HCT116 (cell line): ENCODE data around the gene INO80C. TPM values are rescaled to one million over a fixed set of nuclear protein-coding genes. Genes with fewer than 3 reads are reported as not detected.

Experiments
- ATAC-seq: fragments of 200-7000 bp; cut with Tn5 transposase; 2 replicates; pipeline ENCODE4 v1.9.1; 2020; ENCODE audit warnings: mild to moderate bottlenecking, moderate library complexity
- BruUV-seq: library from RNA; stranded (reverse); fragments of 400-500 nt; replicated peaks from 2 replicates; lab custom pipeline; 2021; lab: Mats Ljungman, UMichigan
- CTCF ChIA-PET: fragments of 300-600 bp; sonication (Branson Sonifier 250); formaldehyde crosslinking; loops from one replicate; lab custom pipeline; 2021; ENCODE audit warnings: antibody characterized with exemption; lab: Charles Lee
- POLR2A ChIA-PET: fragments of 300-600, 350-600 bp; sonication (Branson Sonifier 250); formaldehyde crosslinking; loops from one replicate; lab custom pipeline; 2021; ENCODE audit warnings: antibody characterized with exemption; lab: Charles Lee
- RAD21 ChIA-PET, 2 experiments: fragments of 300-600 bp; sonication (Branson Sonifier 250); formaldehyde crosslinking; loops; one replicate each; lab custom pipeline; 2023; ENCODE audit warnings: low total read pairs in 2 of 2; ENCODE audit not compliant: uncharacterized antibody in 2 of 2, unreplicated experiment in 2 of 2, low non-redundant PET in 1 of 2; lab: Charles Lee
- DNase-seq: peaks from one replicate; pipeline ENCODE4 v3.0.0-alpha.2; 2010; ENCODE audit warnings: low read depth, low spot score
- H2AFZ ChIP-seq: fragments of 200-600 bp; shearing (Covaris generic), sonication (generic); 2 replicates; pipeline ENCODE4 v1.6.1; 2017; ENCODE audit warnings: low read depth, mixed run types, mixed read lengths, antibody characterized with exemption, low read length; ENCODE audit not compliant: poor library complexity, severe bottlenecking
- H3K27ac ChIP-seq: 2 replicates; pipeline ENCODE4 v1.5.1; 2012; ENCODE audit warnings: low read depth, low read length
- H3K27me3 ChIP-seq: fragments of 200-600 bp; sonication (generic); 2 replicates; pipeline ENCODE4 v1.6.1; 2016; ENCODE audit warnings: mixed run types, low read length, mixed read lengths; ENCODE audit not compliant: insufficient read depth
- H3K36me3 ChIP-seq, 2 experiments: fragments of 200-500 bp in 1 of 2; fragments of 200-600 bp in 1 of 2; sonication (Bioruptor generic) in 1 of 2; sonication (generic) in 1 of 2; 2 replicates each; pipeline versions ENCODE4 v1.5.1 to v1.6.1; 2014 to 2016; ENCODE audit warnings: low read length in 2 of 2, inconsistent platforms in 1 of 2, mixed read lengths in 1 of 2, mixed run types in 1 of 2; ENCODE audit not compliant: insufficient read depth in 2 of 2, control insufficient read depth in 1 of 2
- H3K4me1 ChIP-seq, 2 experiments: fragments of 200-600 bp in 1 of 2; sonication (generic) in 1 of 2; 2 replicates each; pipeline versions ENCODE4 v1.5.1 to v1.6.1; 2012 to 2017; ENCODE audit warnings: low read length in 2 of 2, inconsistent platforms in 1 of 2, mild to moderate bottlenecking in 1 of 2, mixed read lengths in 1 of 2, mixed run types in 1 of 2, moderate library complexity in 1 of 2; ENCODE audit not compliant: insufficient read depth in 2 of 2, control insufficient read depth in 1 of 2
- H3K4me2 ChIP-seq: fragments of 200-600 bp; sonication (generic); 2 replicates; pipeline ENCODE4 v1.6.1; 2017; ENCODE audit warnings: mixed run types, low read length, mixed read lengths
- H3K4me3 ChIP-seq, 2 experiments: fragments of 200-600 bp in 1 of 2; sonication (generic) in 1 of 2; replicated peaks in 1 of 2; 2 replicates each; pipeline ENCODE4 v1.5.1; 2011 to 2016; ENCODE audit warnings: low read length in 2 of 2, control low read depth in 1 of 2, low read depth in 1 of 2, mild to moderate bottlenecking in 1 of 2, mixed read lengths in 1 of 2, mixed run types in 1 of 2
- H3K79me2 ChIP-seq: fragments of 200-600 bp; sonication (generic); 2 replicates; pipeline ENCODE4 v1.6.1; 2017; ENCODE audit warnings: mild to moderate bottlenecking, mixed run types, low read length, moderate library complexity, mixed read lengths; ENCODE audit not compliant: insufficient read depth
- H3K9ac ChIP-seq: fragments of 200-600 bp; sonication (generic); 2 replicates; pipeline ENCODE4 v1.6.1; 2016; ENCODE audit warnings: low read length, mixed read lengths
- H3K9me2 ChIP-seq: fragments of 200-600 bp; sonication (generic), shearing (Covaris generic); 2 replicates; pipeline ENCODE4 v1.6.1; 2017; ENCODE audit warnings: mixed run types, mild to moderate bottlenecking, moderate library complexity; ENCODE audit not compliant: insufficient read depth
- H3K9me3 ChIP-seq, 2 experiments: fragments of 200-500 bp in 1 of 2; fragments of 200-600 bp in 1 of 2; sonication (Bioruptor generic) in 1 of 2; sonication (generic) in 1 of 2; 2 replicates each; pipeline ENCODE4 v1.6.1; 2014 to 2017; ENCODE audit warnings: low read length in 2 of 2, mixed read lengths in 2 of 2, inconsistent platforms in 1 of 2, low read depth in 1 of 2, mild to moderate bottlenecking in 1 of 2, mixed run types in 1 of 2, moderate library complexity in 1 of 2; ENCODE audit not compliant: control insufficient read depth in 1 of 2, insufficient read depth in 1 of 2
- H4K20me1 ChIP-seq: fragments of 200-600 bp; sonication (generic), shearing (Covaris generic); 2 replicates; pipeline ENCODE4 v1.6.1; 2017; ENCODE audit warnings: mixed run types, mild to moderate bottlenecking, moderate library complexity; ENCODE audit not compliant: insufficient read depth
- ATF3 ChIP-seq: IDR thresholded peaks from 2 replicates; pipeline ENCODE4 v1.6.1; 2012
- CEBPB ChIP-seq: IDR thresholded peaks from 2 replicates; pipeline ENCODE4 v1.6.1; 2012; ENCODE audit warnings: low read depth
- EGR1 ChIP-seq: IDR thresholded peaks from 2 replicates; pipeline ENCODE4 v1.6.1; 2012; ENCODE audit warnings: low read depth
- ELF1 ChIP-seq: IDR thresholded peaks from 2 replicates; pipeline ENCODE4 v1.6.1; 2012; ENCODE audit warnings: low read depth, borderline replicate concordance
- EZH2phosphoT487 ChIP-seq: fragments of 200-600 bp; IDR thresholded peaks from 2 replicates; pipeline ENCODE4 v1.6.1; 2018; ENCODE audit warnings: antibody characterized with exemption, borderline replicate concordance
- JUND ChIP-seq: IDR thresholded peaks from 2 replicates; pipeline ENCODE4 v1.6.1; 2012
- MAX ChIP-seq: IDR thresholded peaks from 2 replicates; pipeline ENCODE4 v1.6.1; 2012
- POLR2AphosphoS5 ChIP-seq: IDR thresholded peaks from 2 replicates; pipeline ENCODE4 v1.6.1; 2011; ENCODE audit warnings: mild to moderate bottlenecking, low read depth, low read length, moderate library complexity
- RAD21 ChIP-seq: IDR thresholded peaks from 2 replicates; pipeline ENCODE4 v1.6.1; 2012; ENCODE audit warnings: low read depth, mild to moderate bottlenecking
- REST ChIP-seq: IDR thresholded peaks from 2 replicates; pipeline ENCODE4 v1.6.1; 2012; ENCODE audit warnings: low read depth
- SIN3A ChIP-seq: IDR thresholded peaks from 2 replicates; pipeline ENCODE4 v1.6.1; 2012; ENCODE audit warnings: low read depth
- SRF ChIP-seq: IDR thresholded peaks from 2 replicates; pipeline ENCODE4 v1.6.1; 2012; ENCODE audit warnings: low read depth
- YY1 ChIP-seq: IDR thresholded peaks from 2 replicates; pipeline ENCODE4 v1.6.1; 2011; ENCODE audit warnings: low read length, low read depth, moderate library complexity, mild to moderate bottlenecking; ENCODE audit not compliant: insufficient replicate concordance; ENCODE audit errors: extremely low read depth
- ZBTB33 ChIP-seq: IDR thresholded peaks from 2 replicates; pipeline ENCODE4 v1.6.1; 2011; ENCODE audit warnings: mild to moderate bottlenecking, low read length, moderate library complexity; ENCODE audit not compliant: insufficient replicate concordance; ENCODE audit errors: extremely low read depth
- ZNF274 ChIP-seq: fragments of 200-500 bp; sonication (Bioruptor generic); IDR thresholded peaks from 2 replicates; pipeline ENCODE4 v1.6.1; 2014; ENCODE audit warnings: mild to moderate bottlenecking, low read depth, low read length, inconsistent platforms
- intact Hi-C: fragments of 100-400 bp; cut with micrococcal nuclease; formaldehyde crosslinking; loops from 2 replicates; pipeline ENCODE4 v1.10.0; 2022
- total RNA-seq: library from RNA; stranded (reverse); gene quantifications from one replicate; pipeline ENCODE4 v1.2.1, GENCODE V29; 2021; ENCODE audit not compliant: unreplicated experiment

Gene INO80C
- total RNA-seq, 1 experiment from 2014 or later = 30.7 TPM

- ChIA-PET POLR2A (interaction anchor here (2.3 kb wide), 1 partner anchor 18 kb away, joined by 17 read pairs; no protein-coding TSS in a partner anchor), RAD21 (no interaction called here), CTCF (no interaction called here)
- peak overlapping the region; percentile 36 for H2AFZ ChIP-seq
- peak overlapping the region; percentile 97 for H3K4me2 ChIP-seq
- no peaks in the 10 kb centered on the region for H3K9me3 ChIP-seq
- intact Hi-C loops = loop anchor here (1.0 to 5.0 kb wide), 2 partner anchors 19 to 90 kb away; no protein-coding TSS in a partner anchor
- peaks cover 51% of the 10 kb centered on the region for H3K79me2 ChIP-seq
- peaks cover 10 to 22% of the 10 kb centered on the region in 2 experiments; a peak in 3 of 4 replicates for H3K4me1 ChIP-seq
- TF ChIP-seq REST (no peak), EZH2phosphoT487 (no peak), ZBTB33 (no peak), ZNF274 (no peak), SIN3A (no peak), MAX (no peak), RAD21 (no peak), ATF3 (no peak), EGR1 (no peak), SRF (no peak), ELF1 (no peak), CEBPB (no peak), POLR2AphosphoS5 (no peak), JUND (no peak), YY1 (no peak)
- no peaks in the 10 kb centered on the region for H3K9me2 ChIP-seq
- H3K9ac ChIP-seq = peak overlapping the region; percentile 76
- no peaks in the 10 kb centered on the region for H3K27me3 ChIP-seq
- no peaks in the 10 kb centered on the region for H3K36me3 ChIP-seq
- peak overlapping the region; percentile 83 for H3K27ac ChIP-seq
- peak overlapping the region; percentile 60 to 74 for H3K4me3 ChIP-seq
- BruUV-seq = no TSS peak
- no peak for DNase-seq
- ATAC-seq = peak; percentile 33
- H4K20me1 ChIP-seq = no peaks in the 10 kb centered on the region
These were observed 762 bp downstream of the INO80C start for GRCh38 chr18:35497027-35497369.
